Urinary bladder (tissue), 4 donors: ENCODE results near the gene C2CD5. TPM values are rescaled to one million over a fixed set of nuclear protein-coding genes. Genes with fewer than 3 reads are reported as not detected.
A peak's percentile ranks its signal among the peaks of the same experiment; 100 is the strongest.

Experiments used
- DNase-seq: peaks from one replicate; pipeline ENCODE4 v3.0.0-alpha.2; 2015; ENCODE audit errors: extremely low spot score
- H3K27ac ChIP-seq: one replicate; pipeline ENCODE4 v1.5.1; 2013; ENCODE audit warnings: low read depth, mild to moderate bottlenecking, moderate library complexity
- H3K36me3 ChIP-seq: one replicate; pipeline ENCODE4 v1.6.1; 2013; ENCODE audit warnings: mild to moderate bottlenecking, moderate library complexity; ENCODE audit not compliant: insufficient read depth
- H3K4me1 ChIP-seq: one replicate; pipeline ENCODE4 v1.6.1; 2013; ENCODE audit warnings: mild to moderate bottlenecking, moderate library complexity; ENCODE audit not compliant: insufficient read depth
- H3K4me3 ChIP-seq: one replicate; pipeline ENCODE4 v1.5.1; 2013; ENCODE audit warnings: low read depth, low read length
- WGBS: extraction: QIAGEN DNeasy Blood & Tissue Kit; methylation state at CpG from one replicate; pipeline ENCODE4 v1.1.7; 2013; 5-methylcytosine and 5-hydroxymethylcytosine counted together
- polyA plus RNA-seq: library from polyadenylated mRNA; stranded (reverse); fragments of 200-250 nt; gene quantifications from one replicate; pipeline ENCODE4 v1.2.3, GENCODE V29; 2013
- total RNA-seq: library from RNA; depleted of rRNA; stranded (reverse); fragments of >200 nt; gene quantifications from one replicate; pipeline ENCODE4 v1.2.3, GENCODE V29; 2014
- donor health status: healthy with polysubstance abuse.
- donor health status: healthy.

Gene C2CD5
- total and polyA plus RNA-seq, 2 donors = 18.0 to 109 TPM

GRCh38 chr12:22545255-22545654 is 913 bp upstream of the C2CD5 start:
- H3K4me3 ChIP-seq = no peak overlapping the region
- no peaks in the 10 kb centered on the region for H3K36me3 ChIP-seq
- H3K4me1 ChIP-seq = peaks cover 2% of the 10 kb centered on the region
- no peak for DNase-seq
- WGBS = 97% methylated on average over 6 of the region's 6 CpGs
- H3K27ac ChIP-seq = no peak overlapping the region

DNA sequence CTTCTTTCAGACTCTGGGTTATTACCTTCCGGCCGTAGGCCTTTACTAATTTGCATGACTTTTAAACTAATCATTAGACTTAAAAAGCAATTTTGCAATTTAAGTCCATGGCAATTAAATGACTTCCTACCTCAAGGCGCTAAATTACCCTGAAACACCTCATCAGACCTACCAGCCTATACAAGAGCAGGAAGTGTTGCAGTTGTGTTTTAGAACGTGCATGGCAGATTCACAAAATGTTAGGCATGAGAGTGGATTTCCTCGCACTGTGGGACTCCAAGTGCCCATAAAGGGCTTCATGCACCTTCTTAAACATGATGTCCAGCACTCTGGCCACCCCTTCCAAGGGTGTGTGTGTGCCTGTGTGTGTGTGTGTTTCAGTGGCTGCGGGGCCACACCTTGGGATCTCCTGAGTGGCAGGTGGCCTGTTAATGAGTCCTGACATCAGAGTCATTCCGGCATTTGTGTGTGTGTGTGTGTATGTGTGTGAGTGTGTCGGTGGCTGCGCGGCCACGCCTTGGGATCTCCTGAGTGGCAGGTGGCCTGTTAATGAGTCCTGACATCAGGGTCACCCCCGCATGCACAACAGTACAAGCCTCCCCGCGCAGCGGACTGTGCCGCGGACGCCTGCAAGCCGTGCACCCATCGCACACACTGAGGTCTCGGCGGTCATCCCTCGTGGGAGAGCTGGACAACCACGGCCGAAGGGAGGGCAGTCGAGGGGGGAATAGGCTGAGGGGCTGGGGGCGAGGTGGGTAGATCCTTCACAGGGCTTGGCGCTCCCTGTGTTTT is 900 bp downstream of the C2CD5 start:
- no peak for DNase-seq
- Histone ChIP-seq H3K4me3 (peak overlapping the region; percentile 81), H3K27ac (peak overlapping the region; percentile 98), H3K4me1 (peaks cover 2% of the 10 kb centered on the region), H3K36me3 (peaks cover 2% of the 10 kb centered on the region)
- WGBS = 7% methylated on average over 28 of the region's 28 CpGs

DNA sequence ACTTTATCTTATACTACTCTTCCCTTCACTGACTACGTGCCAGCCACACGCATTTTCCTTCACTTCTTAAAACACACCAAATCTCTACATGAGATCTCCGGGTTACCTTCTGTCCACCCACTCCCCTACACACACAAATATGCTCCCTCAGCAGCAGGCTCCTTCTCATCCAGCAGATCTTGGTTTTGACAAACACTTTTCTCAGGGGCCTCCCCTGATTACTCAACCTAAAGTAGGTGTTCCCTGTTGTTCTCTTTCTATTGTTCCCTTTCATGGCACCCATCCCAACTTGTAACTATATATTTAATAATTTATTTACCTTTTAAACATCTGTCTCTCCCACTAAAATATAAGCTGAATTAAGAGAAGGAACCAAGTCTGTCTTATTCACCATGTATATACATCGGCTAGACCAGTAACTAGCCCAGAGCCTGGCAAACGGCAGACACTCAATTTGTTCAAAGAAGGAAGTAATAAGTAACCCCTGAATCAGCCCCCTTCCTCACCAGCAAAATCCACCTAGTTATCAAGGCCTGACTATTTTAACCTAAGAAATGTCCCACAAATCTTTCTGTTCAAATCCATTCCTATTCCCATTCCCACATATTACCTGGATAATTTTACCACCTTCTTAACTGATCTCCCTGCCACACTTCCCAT is 2.7 kb downstream of the C2CD5 start:
- DNase-seq = no peak
- 90% methylated on average over 5 of the region's 5 CpGs for WGBS
- Histone ChIP-seq H3K36me3 (peaks cover 2% of the 10 kb centered on the region), H3K27ac (no peak overlapping the region), H3K4me3 (no peak overlapping the region), H3K4me1 (peaks cover 2% of the 10 kb centered on the region)

- no peak for DNase-seq
- no peak overlapping the region for H3K27ac ChIP-seq
- peaks cover 2% of the 10 kb centered on the region for H3K36me3 ChIP-seq
- peaks cover 2% of the 10 kb centered on the region for H3K4me1 ChIP-seq
- no peak overlapping the region for H3K4me3 ChIP-seq
Measured at GRCh38 chr12:22539055-22539454, 5.3 kb downstream of the C2CD5 start.

DNA sequence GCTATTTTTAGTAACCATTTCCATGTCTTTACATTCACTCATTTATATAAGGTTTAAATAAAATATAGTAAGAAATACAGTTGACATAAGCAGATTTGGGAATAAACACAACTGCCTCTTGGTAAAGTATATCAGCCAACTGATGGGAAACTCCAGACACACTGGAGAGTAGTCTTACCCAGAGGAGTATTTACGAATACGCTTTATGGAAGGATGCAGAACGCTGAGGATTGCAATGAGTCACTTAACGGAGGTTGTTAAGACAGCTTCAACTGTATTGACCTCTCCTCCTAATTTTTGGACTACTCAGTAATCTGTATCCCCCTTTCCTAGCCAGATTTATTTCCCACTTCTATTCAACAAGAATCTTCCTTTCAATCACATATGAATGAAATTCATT is 6.0 kb downstream of the C2CD5 start:
- WGBS = 79% methylated on average over 4 of the region's 4 CpGs
- no peak overlapping the region for H3K27ac ChIP-seq
- peaks cover 2% of the 10 kb centered on the region for H3K4me1 ChIP-seq

DNA sequence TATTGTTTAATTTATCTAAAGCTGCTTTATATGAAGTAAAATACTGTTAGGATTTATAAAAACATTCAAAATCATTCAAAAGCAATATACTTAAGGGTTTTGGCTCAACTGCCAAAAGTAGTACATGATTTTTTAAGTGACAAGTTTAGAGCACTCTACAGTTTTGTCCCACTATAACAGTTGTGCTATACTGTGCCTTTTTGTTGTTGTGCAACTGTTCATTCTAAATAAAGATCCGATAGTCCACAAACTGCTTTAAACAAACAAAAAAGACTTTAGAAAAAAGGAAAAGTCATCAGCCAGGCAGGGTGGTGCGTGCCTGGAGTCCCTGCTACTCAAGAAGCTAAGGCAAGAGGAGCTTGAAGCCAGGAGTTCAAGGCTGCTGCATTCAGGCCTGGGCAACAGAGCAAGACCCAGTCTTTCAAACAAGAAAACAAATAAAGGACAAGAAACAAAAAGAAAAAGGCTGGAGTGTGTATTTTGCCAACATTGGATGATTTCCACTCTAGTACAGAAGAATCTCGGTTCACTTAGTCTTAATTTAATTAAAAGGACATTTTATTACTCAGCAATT is 7.3 kb downstream of the C2CD5 start:
- Histone ChIP-seq H3K4me3 (no peak overlapping the region), H3K27ac (no peak overlapping the region), H3K4me1 (no peaks in the 10 kb centered on the region), H3K36me3 (peaks cover 2% of the 10 kb centered on the region)
- DNase-seq = no peak
- 74% methylated on average over 3 of the region's 3 CpGs for WGBS

More for the DNA sequence above, 6.0 kb downstream of the C2CD5 start:
- no peak for DNase-seq
- Histone ChIP-seq H3K4me3 (no peak overlapping the region), H3K36me3 (peaks cover 2% of the 10 kb centered on the region)

DNA sequence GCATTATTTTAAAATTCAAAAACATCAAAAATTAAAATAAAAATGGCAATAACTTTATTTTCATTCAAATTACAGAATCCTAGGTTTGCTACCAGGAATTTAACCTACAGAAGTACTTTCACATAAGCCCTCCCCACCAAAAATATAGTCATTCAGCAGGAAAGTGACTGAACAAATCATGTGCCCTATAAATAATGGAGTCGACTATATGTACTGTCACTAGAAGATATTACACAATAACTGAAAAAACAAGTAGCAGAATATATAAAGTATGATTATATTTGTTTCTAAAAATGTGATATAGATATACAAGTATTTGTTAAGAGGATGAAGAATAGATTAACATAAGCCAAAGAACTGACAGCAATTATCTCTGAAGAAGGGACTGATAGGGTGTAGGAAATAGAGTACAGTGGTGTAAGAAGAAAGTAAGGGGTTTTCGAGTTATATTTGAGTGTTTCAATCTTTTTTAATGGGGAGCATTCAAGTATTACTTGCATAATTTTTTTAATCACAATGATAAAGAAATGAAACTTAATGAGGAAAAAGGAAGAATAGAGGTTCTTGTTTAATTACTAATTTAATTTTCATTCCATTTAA is 7.9 kb downstream of the C2CD5 start:
- Histone ChIP-seq H3K36me3 (peaks cover 2% of the 10 kb centered on the region), H3K4me3 (no peak overlapping the region), H3K4me1 (no peaks in the 10 kb centered on the region), H3K27ac (no peak overlapping the region)
- no peak for DNase-seq
- WGBS = 75% methylated on average over 2 of the region's 2 CpGs

- Histone ChIP-seq H3K27ac (no peak overlapping the region), H3K4me1 (no peaks in the 10 kb centered on the region), H3K36me3 (peaks cover 2% of the 10 kb centered on the region), H3K4me3 (no peak overlapping the region)
- no peak for DNase-seq
- 91% methylated on average over 2 of the region's 2 CpGs for WGBS
Measured at GRCh38 chr12:22535478-22535877, 8.9 kb downstream of the C2CD5 start.

DNA sequence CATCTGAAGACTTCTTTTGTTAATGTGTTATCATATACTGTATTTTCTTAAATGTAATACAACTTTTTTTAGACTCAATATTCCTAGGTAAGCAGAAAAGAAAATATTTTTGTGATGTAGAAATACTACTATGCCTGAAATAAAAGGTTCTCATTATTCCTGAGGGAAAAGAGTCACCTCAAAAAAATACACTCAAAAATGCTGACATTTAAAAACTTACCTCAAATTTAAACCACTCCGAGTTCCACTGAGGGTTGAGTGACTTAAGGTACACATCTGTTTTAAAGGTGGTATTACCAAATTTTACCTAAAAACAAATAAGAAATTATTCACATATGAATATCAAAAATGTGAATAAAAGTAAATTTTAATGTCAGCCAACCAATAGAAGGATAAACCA is 9.3 kb downstream of the C2CD5 start:
- H3K4me1 ChIP-seq = no peaks in the 10 kb centered on the region
- WGBS = 95% methylated on average over 1 of the region's 1 CpG
- H3K4me3 ChIP-seq = no peak overlapping the region
- peaks cover 2% of the 10 kb centered on the region for H3K36me3 ChIP-seq
- H3K27ac ChIP-seq = no peak overlapping the region
- no peak for DNase-seq

GRCh38 chr12:22533155-22533554 is 11.2 kb downstream of the C2CD5 start:
- no peak for DNase-seq
- 85% methylated on average over 4 of the region's 4 CpGs for WGBS
- no peak overlapping the region for H3K4me3 ChIP-seq
- no peaks in the 10 kb centered on the region for H3K36me3 ChIP-seq
- H3K27ac ChIP-seq = no peak overlapping the region
- H3K4me1 ChIP-seq = no peaks in the 10 kb centered on the region

- Histone ChIP-seq H3K4me3 (no peak overlapping the region), H3K27ac (no peak overlapping the region), H3K4me1 (no peaks in the 10 kb centered on the region), H3K36me3 (peaks cover 2% of the 10 kb centered on the region)
- WGBS = 90% methylated on average over 4 of the region's 4 CpGs
- DNase-seq = no peak
Measured at GRCh38 chr12:22532317-22532716, 12.0 kb downstream of the C2CD5 start.

DNA sequence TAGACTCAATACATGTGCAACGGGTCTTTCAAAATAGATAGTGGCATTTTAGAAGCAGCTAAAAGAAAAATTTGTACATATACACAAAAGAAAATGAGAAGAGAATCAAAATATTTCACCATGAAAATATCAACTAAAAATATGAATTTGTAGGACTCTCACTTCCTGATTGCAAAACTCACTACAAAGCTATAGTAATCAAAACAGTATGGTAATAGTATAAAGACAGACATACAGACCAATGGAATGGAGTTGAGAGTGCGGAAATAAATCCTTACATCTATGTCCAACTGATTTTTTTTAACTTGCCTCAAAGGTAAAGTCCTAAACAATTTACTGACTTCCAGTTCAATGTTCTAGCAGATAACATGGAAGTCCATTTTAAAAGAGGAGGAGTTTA is 13.1 kb downstream of the C2CD5 start:
- Histone ChIP-seq H3K4me1 (no peaks in the 10 kb centered on the region), H3K4me3 (no peak overlapping the region), H3K27ac (no peak overlapping the region), H3K36me3 (peaks cover 2% of the 10 kb centered on the region)
- DNase-seq = no peak
- WGBS = 97% methylated on average over 2 of the region's 2 CpGs

DNA sequence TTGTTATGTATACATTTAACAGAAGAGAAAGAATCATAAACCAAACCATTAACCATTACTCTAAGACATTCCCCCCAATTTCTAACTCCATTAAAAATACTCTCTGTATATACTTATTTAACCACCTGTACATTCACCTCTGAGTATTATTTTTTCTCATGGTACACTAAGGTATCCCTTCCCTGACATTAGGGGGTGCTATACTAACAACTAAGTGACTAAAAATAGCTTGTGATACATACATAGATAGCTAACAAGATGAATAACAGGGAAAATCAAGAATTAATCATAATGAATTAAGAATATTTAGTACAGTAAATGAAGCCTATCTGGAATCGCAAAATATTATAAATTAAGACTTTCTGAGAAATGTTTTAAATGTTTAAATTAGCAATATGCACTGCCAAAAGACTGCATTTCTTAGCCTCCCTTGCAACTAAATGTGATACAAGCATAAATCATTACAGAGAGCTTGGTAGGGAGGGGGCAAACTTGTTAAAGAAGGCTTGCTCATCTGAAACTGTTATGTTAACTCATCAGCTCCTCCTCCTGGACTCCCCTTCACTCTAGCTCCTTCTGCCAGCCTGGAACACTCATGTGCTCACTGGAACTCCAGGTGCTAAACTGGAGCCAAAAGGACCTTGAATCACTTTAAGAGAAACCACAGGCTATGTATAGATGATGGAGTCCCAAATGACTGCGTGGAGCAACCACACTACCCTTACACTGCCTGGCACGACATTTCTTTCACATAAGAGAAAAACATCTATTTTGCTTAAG is 14.9 kb downstream of the C2CD5 start:
- Histone ChIP-seq H3K4me3 (no peak overlapping the region), H3K36me3 (peaks cover 2% of the 10 kb centered on the region), H3K4me1 (no peaks in the 10 kb centered on the region), H3K27ac (no peak overlapping the region)
- 94% methylated on average over 3 of the region's 3 CpGs for WGBS
- no peak for DNase-seq
